ENCODE data around the gene ANO6.
"Not testable (repeated sequence)": the region's sequence is repeated elsewhere in the genome, so short reads cannot be mapped to it uniquely, and the experiment has no call there.

The ANO6 gene

DNA sequence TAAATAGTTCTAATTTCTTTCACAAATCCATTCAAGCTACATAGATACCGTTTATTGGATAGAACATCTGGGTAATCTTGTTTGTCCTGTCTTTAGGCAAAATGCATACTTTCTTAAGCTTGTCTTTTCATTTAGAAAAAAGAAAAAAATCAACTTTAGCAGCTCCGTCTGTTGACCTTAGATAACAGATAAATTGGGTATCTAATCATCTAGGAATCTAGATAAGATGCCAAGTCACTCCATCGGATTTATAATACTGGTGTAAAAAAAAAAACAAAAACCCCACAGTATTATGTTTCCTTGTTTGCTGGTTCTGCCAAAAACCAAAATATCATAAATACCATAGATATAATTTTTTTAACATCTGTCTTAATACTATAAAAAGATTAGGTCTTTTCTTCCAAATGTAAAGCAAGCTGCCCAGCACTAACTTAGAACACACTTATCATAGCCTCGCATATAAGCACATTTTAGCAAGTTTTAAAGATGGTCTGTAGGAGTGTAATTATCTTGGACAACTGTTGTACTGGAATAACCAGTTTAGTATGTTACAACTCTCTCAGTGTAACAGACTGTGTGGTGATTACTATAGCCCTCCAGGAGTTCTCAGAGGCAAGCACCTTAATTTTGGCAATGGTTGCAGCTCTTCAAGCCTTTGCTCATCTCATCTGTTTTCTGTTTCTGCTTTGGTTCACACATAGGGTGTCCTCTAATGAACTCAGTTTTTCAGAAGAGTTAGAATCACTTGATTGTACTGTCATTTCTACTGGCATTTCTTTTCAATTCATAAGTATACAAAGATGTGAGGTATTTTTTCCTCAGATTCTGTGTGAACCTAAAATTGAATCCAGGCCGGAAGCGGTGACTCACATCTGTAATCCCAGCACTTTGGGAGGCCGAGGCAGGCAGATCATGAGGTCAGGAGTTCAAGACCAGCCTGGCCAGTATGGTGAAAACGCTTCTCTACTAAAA lies 83.1 kb downstream of the ANO6 start:
- in situ Hi-C loops (cut with HindIII; ENCODE audit: low pct_unique_long_range_greater_than_20kb, low sequenced_read_pairs) = no loop called here
- TF ChIP-seq JUND (IDR thresholded peaks at IDR 0.05; ENCODE audit: low read depth) = no peak
- DNase-seq (ENCODE audit: low read depth in 1 of 2, low spot score in 1 of 2) = peak in 1 of 2 experiments; percentile 81

DNA sequence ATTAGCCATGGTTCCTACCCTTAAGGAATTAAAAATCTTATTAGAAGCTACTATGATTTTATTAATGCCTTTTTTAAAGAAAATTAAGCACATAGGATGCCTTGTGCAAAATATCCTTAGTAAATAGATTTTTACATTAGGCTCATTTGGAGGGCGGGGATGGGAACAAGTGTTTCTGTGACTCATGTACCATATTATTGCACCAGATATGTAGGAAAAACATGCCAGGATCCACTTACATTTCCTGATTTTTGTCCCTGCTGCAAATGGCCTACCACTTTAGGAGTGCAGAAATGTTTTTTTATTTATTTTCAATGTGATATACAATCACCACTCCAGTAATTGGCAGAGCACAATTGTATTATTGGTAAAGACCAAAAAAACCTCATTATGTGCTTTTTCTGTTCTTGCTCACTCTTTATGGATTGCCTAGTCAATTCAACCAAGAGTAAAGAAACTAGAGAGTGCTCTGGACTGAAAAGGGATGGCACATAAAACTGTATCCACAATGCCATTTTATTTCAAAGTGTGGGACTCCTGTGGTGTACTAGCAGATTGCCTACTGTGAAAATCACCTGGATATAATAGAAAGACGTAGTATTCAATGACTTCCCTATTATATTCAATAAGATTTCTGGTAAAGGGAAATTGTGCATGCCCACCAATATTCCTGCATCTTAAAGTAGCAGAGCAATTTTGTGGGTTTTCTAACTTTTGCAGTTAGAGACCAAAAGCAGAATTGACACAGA lies 86.9 kb downstream of the ANO6 start:
- DNase-seq (ENCODE audit: low read depth in 1 of 2, low spot score in 1 of 2) = no peak
- in situ Hi-C loops (cut with HindIII; ENCODE audit: low pct_unique_long_range_greater_than_20kb, low sequenced_read_pairs) = no loop called here
- TF ChIP-seq JUND (IDR thresholded peaks at IDR 0.05; ENCODE audit: low read depth) = no peak

DNA sequence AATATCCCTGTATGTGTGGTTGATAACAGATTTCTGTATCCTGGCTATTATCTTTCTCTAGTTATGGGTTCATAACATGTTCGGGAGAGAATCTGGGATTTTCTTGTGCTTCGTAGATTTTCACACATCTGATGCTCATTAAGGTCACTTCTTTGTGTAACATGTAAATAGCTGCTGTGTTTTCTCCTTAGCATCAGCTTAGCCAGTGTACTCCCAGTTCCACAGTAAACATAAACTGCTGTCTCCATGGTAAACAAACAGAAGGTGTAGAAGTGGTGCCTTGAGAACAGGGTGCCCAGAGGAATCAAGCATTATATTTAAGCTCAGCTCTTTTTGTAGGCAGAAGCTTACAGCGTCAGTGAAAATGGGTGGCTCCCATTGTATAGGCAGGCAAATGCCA lies 88.0 kb downstream of the ANO6 start:
- DNase-seq (ENCODE audit: low read depth in 1 of 2, low spot score in 1 of 2) = peak in 1 of 2 experiments; percentile 63
- TF ChIP-seq JUND (IDR thresholded peaks at IDR 0.05; ENCODE audit: low read depth) = no peak
- in situ Hi-C loops (cut with HindIII; ENCODE audit: low pct_unique_long_range_greater_than_20kb, low sequenced_read_pairs) = no loop called here

DNA sequence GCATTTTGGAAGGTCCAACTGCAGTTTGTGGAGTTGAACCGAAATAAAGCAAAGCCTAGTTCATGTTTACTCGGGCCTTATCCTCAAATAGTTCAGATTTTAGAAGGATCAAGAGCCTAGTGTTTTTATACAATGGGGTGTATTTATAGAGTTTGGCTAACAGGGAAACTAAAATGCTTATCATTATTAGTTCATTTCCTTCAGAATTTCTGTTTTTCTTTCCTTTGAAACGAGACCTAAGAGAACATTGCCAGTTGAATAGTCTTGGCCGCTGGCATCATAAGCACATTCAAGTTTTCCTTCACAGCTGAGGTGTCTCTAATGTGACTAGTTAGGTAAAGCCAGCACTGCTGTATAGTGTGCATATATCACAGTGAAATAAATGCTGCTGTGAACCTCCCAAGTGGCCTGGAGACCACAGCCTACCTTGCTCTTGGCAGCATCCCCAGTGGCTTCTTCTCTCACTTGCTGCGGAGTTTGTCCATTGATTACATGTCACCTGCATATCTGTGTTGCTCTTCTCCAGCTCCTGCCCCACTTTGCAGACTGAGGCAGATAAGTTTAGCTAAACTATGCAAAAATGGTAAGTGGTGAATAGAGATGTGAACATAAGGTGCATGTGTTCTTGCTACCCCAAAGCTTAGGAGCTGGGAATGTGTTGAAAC lies 88.8 kb downstream of the ANO6 start:
- DNase-seq (ENCODE audit: low read depth in 1 of 2, low spot score in 1 of 2) = no peak
- in situ Hi-C loops (cut with HindIII; ENCODE audit: low pct_unique_long_range_greater_than_20kb, low sequenced_read_pairs) = no loop called here
- TF ChIP-seq JUND (IDR thresholded peaks at IDR 0.05; ENCODE audit: low read depth) = no peak

DNA sequence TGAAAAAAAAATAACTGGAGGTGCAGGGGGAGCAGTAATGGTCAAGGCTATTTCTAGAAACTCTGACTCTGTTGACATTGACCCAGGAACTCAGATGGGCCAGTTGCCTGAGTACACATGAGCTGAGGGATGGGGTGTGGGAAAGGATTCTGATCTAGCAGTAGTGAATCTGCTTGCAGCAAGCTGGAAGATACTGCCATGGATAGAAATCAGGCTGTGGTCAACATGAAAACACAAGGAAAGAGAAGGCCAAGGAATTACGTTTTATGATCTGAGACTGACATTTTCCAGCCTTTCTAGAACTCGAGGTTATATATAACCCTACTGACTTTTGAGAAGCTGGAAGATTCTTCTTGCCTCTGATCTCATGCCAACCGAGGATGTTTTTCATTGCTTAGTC lies 90.0 kb downstream of the ANO6 start:
- TF ChIP-seq JUND (IDR thresholded peaks at IDR 0.05; ENCODE audit: low read depth) = no peak
- DNase-seq (ENCODE audit: low read depth in 1 of 2, low spot score in 1 of 2) = peak in 1 of 2 experiments; percentile 58
- in situ Hi-C loops (cut with HindIII; ENCODE audit: low pct_unique_long_range_greater_than_20kb, low sequenced_read_pairs) = no loop called here

DNA sequence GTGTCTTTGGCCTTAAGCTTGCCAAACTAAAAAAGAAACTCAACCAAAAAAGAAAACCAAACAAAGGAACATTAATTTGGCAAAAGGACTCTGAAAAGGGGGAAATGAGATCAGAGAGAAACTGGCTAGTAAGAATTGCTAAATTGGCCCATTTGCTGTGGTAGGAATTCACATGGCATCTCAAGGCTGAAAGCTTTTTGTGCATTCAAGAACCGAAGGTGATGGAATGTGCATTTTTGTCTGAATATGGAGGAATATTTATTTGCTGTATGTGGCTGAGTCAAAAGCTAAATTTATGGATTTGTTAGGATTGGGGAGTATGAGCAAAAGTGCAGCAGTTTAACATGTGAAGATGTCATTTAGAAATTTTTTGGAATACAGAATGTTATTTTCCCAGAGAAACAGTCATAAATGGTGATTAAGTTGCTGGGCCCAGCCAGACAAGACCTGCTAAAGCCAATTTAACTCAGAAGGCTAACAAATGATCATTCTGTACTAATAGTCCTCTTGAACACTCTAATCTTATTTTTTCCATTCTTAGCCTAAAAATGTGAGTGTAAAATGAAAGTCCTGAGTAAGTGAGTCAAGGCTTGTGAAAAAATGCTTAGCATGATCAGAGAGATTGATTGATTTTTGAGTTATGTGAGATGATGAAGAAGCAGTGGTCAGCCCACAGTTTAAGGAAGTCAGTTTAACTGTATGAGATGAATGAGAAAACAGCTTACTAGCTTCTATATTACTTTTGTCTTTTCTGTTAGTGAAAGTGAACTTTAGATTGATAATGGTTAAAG lies 94.1 kb downstream of the ANO6 start:
- in situ Hi-C loops (cut with HindIII; ENCODE audit: low pct_unique_long_range_greater_than_20kb, low sequenced_read_pairs) = no loop called here
- DNase-seq (ENCODE audit: low read depth in 1 of 2, low spot score in 1 of 2) = no peak
- no peak for TF ChIP-seq JUND (IDR thresholded peaks at IDR 0.05; ENCODE audit: low read depth)

DNA sequence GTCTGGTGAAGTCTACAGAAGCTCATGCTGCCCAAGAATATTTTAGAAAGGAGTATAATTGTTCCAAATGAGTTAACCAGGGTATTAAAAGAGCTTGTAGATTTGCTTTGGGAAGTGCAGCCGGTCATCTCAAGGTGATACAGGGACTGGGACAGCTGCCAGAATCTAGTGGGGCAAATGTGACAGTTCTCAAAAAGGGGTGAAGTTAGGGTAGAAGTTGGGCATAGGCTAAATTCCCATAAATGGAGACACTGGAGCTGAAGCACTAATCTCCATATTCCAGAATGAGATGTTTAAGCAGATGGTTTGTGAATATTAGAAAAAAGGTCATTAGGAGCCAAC lies 94.7 kb downstream of the ANO6 start:
- DNase-seq (ENCODE audit: low read depth in 1 of 2, low spot score in 1 of 2) = no peak
- no peak for TF ChIP-seq JUND (IDR thresholded peaks at IDR 0.05; ENCODE audit: low read depth)
- in situ Hi-C loops (cut with HindIII; ENCODE audit: low pct_unique_long_range_greater_than_20kb, low sequenced_read_pairs) = no loop called here

DNA sequence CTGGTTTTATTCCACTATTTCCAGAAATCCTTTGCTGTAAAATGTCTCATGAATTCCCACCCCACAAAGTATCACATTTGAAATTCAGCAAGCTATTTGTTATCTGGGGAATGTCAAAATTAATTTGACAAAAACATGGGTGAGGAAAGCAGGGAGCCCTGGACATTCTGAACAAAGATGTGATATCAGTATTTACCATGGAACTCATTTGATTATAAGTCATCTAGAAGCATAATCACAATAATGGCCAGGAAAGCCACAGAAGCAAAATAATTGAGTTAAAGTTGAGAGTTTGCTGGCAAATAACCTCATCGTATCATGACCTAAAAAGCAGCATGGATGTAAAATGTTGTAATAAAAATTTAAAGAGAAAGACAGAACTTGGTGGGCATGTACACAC lies 96.1 kb downstream of the ANO6 start:
- in situ Hi-C loops (cut with HindIII; ENCODE audit: low pct_unique_long_range_greater_than_20kb, low sequenced_read_pairs) = no loop called here
- DNase-seq (ENCODE audit: low read depth in 1 of 2, low spot score in 1 of 2) = no peak
- TF ChIP-seq JUND (IDR thresholded peaks at IDR 0.05; ENCODE audit: low read depth) = no peak

DNA sequence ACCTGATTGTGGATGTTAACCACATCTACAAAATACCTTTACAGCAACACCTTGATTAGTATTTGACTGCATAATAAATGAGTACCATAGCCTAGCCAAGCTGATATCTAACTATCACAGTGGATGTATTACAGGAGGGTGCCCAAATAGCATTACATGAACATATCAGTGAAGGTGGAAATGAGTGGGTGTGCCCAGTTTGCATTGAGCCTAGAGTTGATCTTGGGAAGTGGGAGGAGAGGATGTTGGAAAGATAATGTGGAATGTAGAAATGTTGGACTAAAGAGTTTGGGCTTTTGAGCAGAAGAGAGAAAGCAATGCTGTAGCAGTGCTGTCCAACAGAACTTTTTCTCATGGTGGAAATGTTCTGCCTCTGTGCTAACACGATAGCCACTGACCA lies 98.9 kb downstream of the ANO6 start:
- in situ Hi-C loops (cut with HindIII; ENCODE audit: low pct_unique_long_range_greater_than_20kb, low sequenced_read_pairs) = no loop called here
- TF ChIP-seq JUND (IDR thresholded peaks at IDR 0.05; ENCODE audit: low read depth) = no peak
- no peak for DNase-seq (ENCODE audit: low read depth in 1 of 2, low spot score in 1 of 2)

DNA sequence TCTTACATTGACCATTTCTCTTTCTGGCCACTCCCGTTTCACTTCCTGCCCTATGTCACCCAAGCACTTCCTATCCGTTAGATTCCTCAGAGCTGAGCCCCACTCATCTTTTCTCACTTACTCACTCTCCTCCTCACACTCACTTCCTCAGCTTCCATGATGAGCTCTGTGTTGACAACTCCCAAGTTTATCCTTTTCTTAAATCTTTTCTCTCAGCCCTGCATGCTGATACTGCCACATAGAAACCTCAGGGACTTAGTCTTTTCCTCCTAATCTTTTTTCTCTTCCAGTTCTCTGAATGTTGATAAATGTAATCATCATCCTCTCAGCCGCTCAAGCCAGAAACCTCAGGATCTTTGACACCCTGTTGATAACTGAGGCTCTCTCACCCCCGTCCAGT lies 99.6 kb downstream of the ANO6 start:
- in situ Hi-C loops (cut with HindIII; ENCODE audit: low pct_unique_long_range_greater_than_20kb, low sequenced_read_pairs) = no loop called here
- DNase-seq (ENCODE audit: low read depth in 1 of 2, low spot score in 1 of 2) = no peak
- TF ChIP-seq JUND (IDR thresholded peaks at IDR 0.05; ENCODE audit: low read depth) = no peak

DNA sequence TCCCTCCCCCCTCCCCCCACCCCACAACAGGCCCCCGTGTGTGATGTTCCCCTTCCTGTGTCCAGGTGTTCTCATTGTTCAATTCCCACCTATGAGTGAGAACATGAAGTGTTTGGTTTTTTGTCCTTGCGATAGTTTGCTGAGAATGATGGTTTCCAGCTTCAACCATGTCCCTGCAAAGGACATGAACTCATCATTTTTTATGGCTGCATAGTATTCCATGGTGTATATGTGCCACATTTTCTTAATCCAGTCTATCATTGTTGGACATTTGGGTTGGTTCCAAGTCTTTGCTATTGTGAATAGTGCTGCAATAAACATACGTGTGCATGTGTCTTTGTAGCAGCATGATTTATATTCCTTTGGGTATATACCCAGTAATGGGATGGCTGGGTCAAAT lies 101.4 kb downstream of the ANO6 start:
- in situ Hi-C loops (cut with HindIII; ENCODE audit: low pct_unique_long_range_greater_than_20kb, low sequenced_read_pairs); DNase-seq (ENCODE audit: low read depth in 1 of 2, low spot score in 1 of 2): not testable (repeated sequence)

DNA sequence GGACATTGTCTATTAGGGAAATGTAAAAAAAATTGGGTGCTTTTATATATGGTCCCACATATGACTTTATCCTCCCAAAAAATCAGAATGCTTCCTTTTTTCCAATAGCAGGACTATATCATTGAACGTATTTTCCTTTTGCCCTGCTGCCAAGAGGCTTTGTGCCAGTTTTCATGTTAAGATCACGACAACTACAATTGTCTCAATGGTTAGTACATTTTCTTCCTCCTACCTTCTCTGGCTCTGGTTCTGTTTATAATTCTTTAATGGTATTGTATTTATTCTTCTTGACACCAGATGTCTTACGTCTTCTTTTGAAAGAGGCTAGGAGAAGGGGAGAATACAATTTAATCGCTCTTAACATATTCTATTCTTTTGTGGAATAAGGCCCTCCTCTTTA lies 106.9 kb downstream of the ANO6 start:
- no peak for DNase-seq (ENCODE audit: low read depth in 1 of 2, low spot score in 1 of 2)
- TF ChIP-seq JUND (IDR thresholded peaks at IDR 0.05; ENCODE audit: low read depth) = no peak
- in situ Hi-C loops (cut with HindIII; ENCODE audit: low pct_unique_long_range_greater_than_20kb, low sequenced_read_pairs) = no loop called here
